Left lung (tissue), 10 donors: ENCODE measurements around the gene CARMIL1. TPM values are rescaled to one million over a fixed set of nuclear protein-coding genes. Genes with fewer than 3 reads are reported as not detected.

Source experiments
- ATAC-seq: fragments of 200-7000 bp; cut with Tn5 transposase; one replicate; pipeline ENCODE4 v1.9.1; 2020; ENCODE audit warnings: moderate library complexity
- DNase-seq, 4 donors: peaks; one replicate each; pipeline ENCODE4 v3.0.0-alpha.2; 2013 to 2020
- H3K27ac ChIP-seq, 2 donors: fragments of 200-600 bp; sonication (generic) in 1 of 2; one replicate each; pipeline versions ENCODE4 v1.5.0 to v1.8.0; 2020 to 2021
- H3K27me3 ChIP-seq, 2 donors: fragments of 200-600 bp; sonication (generic) in 1 of 2; one replicate each; pipeline versions ENCODE4 v1.5.0 to v1.8.0; 2020 to 2021
- H3K36me3 ChIP-seq, 2 donors: fragments of 200-600 bp; sonication (generic) in 1 of 2; one replicate each; pipeline versions ENCODE4 v1.5.0 to v1.8.0; 2020 to 2021
- H3K4me1 ChIP-seq, 2 donors: fragments of 200-600 bp; one replicate each; pipeline ENCODE4 v1.8.0; 2021
- H3K4me3 ChIP-seq, 2 donors: fragments of 200-600 bp; sonication (generic) in 1 of 2; one replicate each; pipeline versions ENCODE4 v1.5.0 to v1.8.0; 2020 to 2021; ENCODE audit warnings: mild to moderate bottlenecking in 1 of 2
- H3K9me3 ChIP-seq, 2 donors: fragments of 200-600 bp; sonication (generic) in 1 of 2; one replicate each; pipeline versions ENCODE4 v1.5.0 to v1.8.0; 2020 to 2021
- intact Hi-C, 2 donors: fragments of 100-400 bp; cut with DNase I; formaldehyde crosslinking; loops; one replicate each; pipeline versions ENCODE4 v1.11.2 to v1.14.2; 2022
- polyA plus RNA-seq, 6 donors: library from polyadenylated mRNA; unstranded; fragments of 120-200 nt; gene quantifications; one replicate each; pipeline ENCODE4 v1.2.1, GENCODE V29; 2013; ENCODE audit not compliant: insufficient read length in 6 of 6
- total RNA-seq, 2 donors: library from RNA; stranded (reverse); fragmentation: NEBNext Ultra II Directional; extraction: Animal tissue kit (Norgen Biotek cat#: 25700); gene quantifications; one replicate each; pipeline ENCODE4 v1.2.1, GENCODE V29; 2021
- TF ChIP-seq, protein P1 (sequence below), 2 donors: fragments of 200-600 bp; sonication (generic) in 1 of 2; IDR thresholded peaks; one replicate each; pipeline versions ENCODE4 v1.5.0 to v1.8.0; 2021; ENCODE audit warnings: antibody characterized with exemption in 2 of 2
- donor health status: DM: no; HTN: yes; CAD: no.
- donor health status: DM: no; HTN: no; CAD: no.

CARMIL1 gene
- total and polyA plus RNA-seq, 8 donors, result 16.4 to 32.8 (median 27.4) TPM

DNA sequence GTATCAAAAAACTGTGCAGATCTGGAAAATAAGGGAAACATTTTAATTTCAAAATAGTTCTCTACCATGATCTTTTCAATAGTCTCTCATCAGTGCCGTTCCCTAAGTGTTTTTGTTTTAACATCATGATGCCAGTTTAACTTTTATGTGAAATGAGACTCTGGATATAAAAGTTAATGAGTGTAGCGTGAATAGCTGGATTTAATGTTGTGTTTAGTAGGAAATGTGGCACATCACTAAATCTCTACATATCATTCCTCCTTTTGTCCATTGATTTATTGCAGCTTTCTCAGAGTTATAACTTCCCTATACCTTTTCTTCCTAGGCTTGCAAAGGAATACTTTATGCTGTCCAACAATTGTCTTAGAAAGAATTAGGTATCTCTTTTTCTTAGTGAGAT, 291.4 kb downstream of the CARMIL1 start:
- TF ChIP-seq, protein P1, sequence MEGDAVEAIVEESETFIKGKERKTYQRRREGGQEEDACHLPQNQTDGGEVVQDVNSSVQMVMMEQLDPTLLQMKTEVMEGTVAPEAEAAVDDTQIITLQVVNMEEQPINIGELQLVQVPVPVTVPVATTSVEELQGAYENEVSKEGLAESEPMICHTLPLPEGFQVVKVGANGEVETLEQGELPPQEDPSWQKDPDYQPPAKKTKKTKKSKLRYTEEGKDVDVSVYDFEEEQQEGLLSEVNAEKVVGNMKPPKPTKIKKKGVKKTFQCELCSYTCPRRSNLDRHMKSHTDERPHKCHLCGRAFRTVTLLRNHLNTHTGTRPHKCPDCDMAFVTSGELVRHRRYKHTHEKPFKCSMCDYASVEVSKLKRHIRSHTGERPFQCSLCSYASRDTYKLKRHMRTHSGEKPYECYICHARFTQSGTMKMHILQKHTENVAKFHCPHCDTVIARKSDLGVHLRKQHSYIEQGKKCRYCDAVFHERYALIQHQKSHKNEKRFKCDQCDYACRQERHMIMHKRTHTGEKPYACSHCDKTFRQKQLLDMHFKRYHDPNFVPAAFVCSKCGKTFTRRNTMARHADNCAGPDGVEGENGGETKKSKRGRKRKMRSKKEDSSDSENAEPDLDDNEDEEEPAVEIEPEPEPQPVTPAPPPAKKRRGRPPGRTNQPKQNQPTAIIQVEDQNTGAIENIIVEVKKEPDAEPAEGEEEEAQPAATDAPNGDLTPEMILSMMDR (IDR thresholded peaks at IDR 0.05), result no peak
- Histone ChIP-seq H3K4me3 (no peak overlapping the region), H3K9me3 (no peaks in the 10 kb centered on the region), H3K4me1 (no peaks in the 10 kb centered on the region), H3K27ac (no peak overlapping the region), H3K36me3 (no peaks in the 10 kb centered on the region), H3K27me3 (no peaks in the 10 kb centered on the region)
- intact Hi-C loops, result no loop called here
- ATAC-seq, result no peak
- no peak for DNase-seq

DNA sequence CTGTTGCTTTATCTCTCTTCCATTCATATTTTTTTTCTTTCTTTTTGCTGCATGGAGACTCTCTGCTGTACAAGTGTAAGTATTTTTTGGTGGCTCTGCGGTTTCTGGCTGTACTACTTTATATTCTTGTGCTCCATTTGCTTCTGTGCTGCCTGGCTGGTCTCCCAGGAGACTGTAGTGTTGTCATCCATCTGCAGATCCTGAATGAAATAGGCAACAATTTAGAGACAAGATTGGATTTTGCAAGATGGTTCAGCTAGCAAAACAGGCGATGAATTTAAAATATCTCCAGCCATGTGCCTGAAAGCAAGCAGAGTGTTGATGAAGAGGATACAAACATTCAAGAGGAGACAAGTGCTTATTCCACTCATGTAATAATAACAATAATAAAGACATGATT, 297.7 kb downstream of the CARMIL1 start:
- TF ChIP-seq, protein P1 (IDR thresholded peaks at IDR 0.05), result no peak
- DNase-seq (no peak), ATAC-seq (no peak)
- no peaks in the 10 kb centered on the region for H3K9me3 ChIP-seq
- no peaks in the 10 kb centered on the region for H3K36me3 ChIP-seq
- intact Hi-C loops, result no loop called here
- no peaks in the 10 kb centered on the region for H3K4me1 ChIP-seq
- H3K27me3 ChIP-seq, result no peaks in the 10 kb centered on the region
- H3K4me3 ChIP-seq, result no peak overlapping the region
- H3K27ac ChIP-seq, result no peak overlapping the region

DNA sequence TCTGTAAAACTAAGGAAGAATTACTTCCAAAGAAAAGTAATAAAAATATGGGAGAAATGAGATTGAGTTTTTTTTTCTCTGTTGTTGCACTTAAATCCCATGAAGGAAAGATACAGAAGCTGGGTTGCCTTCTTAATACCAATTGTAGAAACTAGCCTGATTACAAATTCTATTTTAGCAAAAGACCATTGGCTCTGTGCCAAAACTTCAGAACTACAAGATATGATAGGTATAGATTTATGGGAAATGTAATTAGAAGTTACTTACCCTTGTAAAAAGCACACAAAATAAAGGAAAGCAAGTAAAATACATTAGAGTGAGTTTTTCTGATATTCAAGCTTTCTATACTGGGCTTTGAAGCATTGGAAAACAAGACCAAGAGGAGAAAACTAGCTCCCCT, 299.4 kb downstream of the CARMIL1 start:
- TF ChIP-seq, protein P1 (IDR thresholded peaks at IDR 0.05), result no peak
- Histone ChIP-seq H3K27ac (no peak overlapping the region), H3K4me1 (no peaks in the 10 kb centered on the region), H3K9me3 (no peaks in the 10 kb centered on the region), H3K27me3 (no peaks in the 10 kb centered on the region), H3K36me3 (no peaks in the 10 kb centered on the region), H3K4me3 (no peak overlapping the region)
- intact Hi-C loops, result no loop called here
- ATAC-seq (no peak), DNase-seq (no peak)

DNA sequence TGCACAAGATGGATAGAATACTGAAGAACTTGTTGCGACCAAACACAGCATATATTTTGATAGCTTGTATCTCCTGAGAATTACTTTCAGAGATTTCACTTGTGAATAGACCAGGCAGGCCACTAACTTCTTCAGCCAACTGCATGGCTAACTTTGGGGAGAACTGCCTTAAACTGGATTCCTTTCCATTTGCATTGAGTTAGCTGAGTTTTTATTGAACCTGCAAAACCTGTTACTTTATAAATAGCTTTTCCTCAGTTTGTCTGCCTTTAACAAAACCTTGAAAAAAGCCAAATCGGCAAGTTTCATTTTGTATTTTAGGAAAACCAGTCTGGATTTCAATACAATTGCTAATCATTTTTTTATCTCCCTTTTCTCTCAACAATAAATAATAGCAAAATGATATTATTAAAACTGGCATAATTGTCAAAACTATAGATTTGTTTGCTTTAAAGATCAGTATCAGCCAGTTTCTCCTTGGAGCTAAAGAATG, 300.3 kb downstream of the CARMIL1 start:
- no peak overlapping the region for H3K27ac ChIP-seq
- no peaks in the 10 kb centered on the region for H3K36me3 ChIP-seq
- intact Hi-C loops, result no loop called here
- H3K9me3 ChIP-seq, result no peaks in the 10 kb centered on the region
- no peaks in the 10 kb centered on the region for H3K27me3 ChIP-seq
- ATAC-seq (no peak), DNase-seq (no peak)
- H3K4me1 ChIP-seq, result no peaks in the 10 kb centered on the region
- TF ChIP-seq, protein P1 (IDR thresholded peaks at IDR 0.05), result no peak
- no peak overlapping the region for H3K4me3 ChIP-seq

DNA sequence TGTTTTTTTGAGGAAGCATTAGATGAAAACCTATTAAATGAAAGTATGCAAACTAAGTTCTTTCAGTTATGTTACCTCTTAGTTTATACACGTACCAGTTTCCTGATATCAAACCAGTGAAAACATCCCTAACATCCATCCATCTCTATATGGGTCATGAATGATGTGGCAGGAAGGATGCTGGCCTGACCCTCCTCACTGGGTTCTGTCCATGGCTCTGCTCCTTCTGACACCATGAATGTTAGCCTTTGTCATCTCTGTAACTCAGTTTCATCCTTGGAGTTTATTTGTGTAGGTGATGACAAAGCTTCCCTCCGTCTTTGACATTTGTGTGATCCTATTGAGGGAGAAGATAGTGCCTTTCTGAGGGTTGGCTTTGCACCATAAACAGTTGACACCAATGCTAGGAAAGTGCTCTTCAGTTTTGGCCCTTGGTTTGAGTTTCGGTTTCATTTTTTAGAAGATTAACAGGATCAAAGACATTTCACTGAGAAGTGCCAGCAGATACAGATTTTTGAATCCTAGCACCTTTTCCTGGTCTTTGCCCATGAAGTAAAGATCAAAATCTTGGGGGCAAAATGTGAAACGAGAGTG, 300.8 kb downstream of the CARMIL1 start:
- no peak for ATAC-seq
- no peaks in the 10 kb centered on the region for H3K9me3 ChIP-seq
- TF ChIP-seq, protein P1 (IDR thresholded peaks at IDR 0.05), result no peak
- H3K27me3 ChIP-seq, result no peaks in the 10 kb centered on the region
- no peak overlapping the region for H3K27ac ChIP-seq
- no peak overlapping the region for H3K4me3 ChIP-seq
- no peak for DNase-seq
- no peaks in the 10 kb centered on the region for H3K4me1 ChIP-seq
- intact Hi-C loops, result no loop called here
- H3K36me3 ChIP-seq, result no peaks in the 10 kb centered on the region
